ENCODE data around the gene CTCFL.

The CTCFL gene

GRCh38 chr20:57462781-57463180 is 62.2 kb downstream of the CTCFL start:
- DNase-seq, result no peak

GRCh38 chr20:57461726-57462125 is 63.2 kb downstream of the CTCFL start:
- no peak for DNase-seq

GRCh38 chr20:57460781-57461465 is 64.0 kb downstream of the CTCFL start:
- no peak for DNase-seq

GRCh38 chr20:57459897-57460296 is 65.0 kb downstream of the CTCFL start:
- DNase-seq, result no peak

GRCh38 chr20:57459278-57459677 is 65.7 kb downstream of the CTCFL start:
- DNase-seq, result no peak

- no peak for DNase-seq
Measured at GRCh38 chr20:57458400-57459160, 66.4 kb downstream of the CTCFL start.

GRCh38 chr20:57457243-57458095 is 67.5 kb downstream of the CTCFL start:
- DNase-seq, result no peak

GRCh38 chr20:57456116-57456515 is 68.8 kb downstream of the CTCFL start:
- no peak for DNase-seq

- DNase-seq, result no peak
Measured at GRCh38 chr20:57455386-57455785, 69.6 kb downstream of the CTCFL start.

- DNase-seq, result no peak
Measured at GRCh38 chr20:57451795-57452661, 72.9 kb downstream of the CTCFL start.

- DNase-seq, result no peak
Measured at GRCh38 chr20:57451431-57451794, 73.5 kb downstream of the CTCFL start.

- DNase-seq, result no peak
Measured at GRCh38 chr20:57450931-57451330, 74.0 kb downstream of the CTCFL start.

- no peak for DNase-seq
Measured at GRCh38 chr20:57450419-57450818, 74.5 kb downstream of the CTCFL start.

GRCh38 chr20:57449398-57450354 is 75.3 kb downstream of the CTCFL start:
- no peak for DNase-seq

- DNase-seq, result no peak
Measured at GRCh38 chr20:57448764-57449354, 76.1 kb downstream of the CTCFL start.

Data from EL (cell line).